H1 (cell line): Measurements from ENCODE around the gene HPGDS.

Experiments
- ASH2L ChIP-seq: fragments of 200-600, 300-600 bp; sonication (generic); IDR thresholded peaks from one replicate; pipeline ENCODE4 v1.7.1; 2017; ENCODE audit warnings: low read length
- BRCA1 ChIP-seq: IDR thresholded peaks from 2 replicates; pipeline ENCODE4 v1.6.1; 2012; ENCODE audit warnings: low read depth, low read length, improper control_type of control experiment
- EZH2 ChIP-seq: fragments of 200-600 bp; sonication (generic); IDR thresholded peaks from 2 replicates; pipeline ENCODE4 v1.7.1; 2012; ENCODE audit warnings: low read depth, mild to moderate bottlenecking, moderate library complexity, low read length, inconsistent platforms; ENCODE audit not compliant: severe bottlenecking
- HDAC2 ChIP-seq, 2 experiments: fragments of 300-600 bp in 1 of 2; sonication (generic) in 1 of 2; IDR thresholded peaks; 2 replicates each; pipeline ENCODE4 v1.6.1; 2011 to 2012; ENCODE audit warnings: low read depth in 2 of 2, low read length in 2 of 2, mild to moderate bottlenecking in 2 of 2, moderate library complexity in 2 of 2, borderline replicate concordance in 1 of 2, inconsistent platforms in 1 of 2
- JUN ChIP-seq: IDR thresholded peaks from 2 replicates; pipeline ENCODE4 v1.6.1; 2011; ENCODE audit warnings: low read depth, mild to moderate bottlenecking, improper control_type of control experiment, low read length
- KDM5A ChIP-seq: fragments of 200-600 bp; IDR thresholded peaks from 2 replicates; pipeline ENCODE4 v1.7.1; 2012; ENCODE audit warnings: mild to moderate bottlenecking, low read length, inconsistent platforms, mixed read lengths
- MAFK ChIP-seq: IDR thresholded peaks from 2 replicates; pipeline ENCODE4 v1.6.1; 2012; ENCODE audit warnings: low read depth, mild to moderate bottlenecking, improper control_type of control experiment, low read length
- USF2 ChIP-seq: IDR thresholded peaks from 2 replicates; pipeline ENCODE4 v1.6.1; 2011; ENCODE audit warnings: low read length, improper control_type of control experiment

GRCh38 chr4:94352163-94352562 is 9.5 kb upstream of the HPGDS start:
- TF ChIP-seq JUN (no peak), ASH2L (no peak), MAFK (no peak), BRCA1 (no peak), USF2 (no peak), EZH2 (no peak), KDM5A (no peak), HDAC2 (IDR thresholded peaks at IDR 0.05; ENCODE audit: borderline replicate concordance in 1 of 2, low read depth in 2 of 2, low read length in 2 of 2) (no peak)
